GM19324 (cell line): ENCODE measurements around the gene NPIPB4.
"Not testable (repeated sequence)": the region's sequence is repeated elsewhere in the genome, so short reads cannot be mapped to it uniquely, and the experiment has no call there.

Experiments used
- ATAC-seq: cut with Tn5 transposase; IDR thresholded peaks from one replicate; pipeline ENCODE4 v1.9.1; 2021; ENCODE audit warnings: mild to moderate bottlenecking, moderate library complexity; ENCODE audit not compliant: unreplicated experiment, low FRiP score

Gene NPIPB4

DNA sequence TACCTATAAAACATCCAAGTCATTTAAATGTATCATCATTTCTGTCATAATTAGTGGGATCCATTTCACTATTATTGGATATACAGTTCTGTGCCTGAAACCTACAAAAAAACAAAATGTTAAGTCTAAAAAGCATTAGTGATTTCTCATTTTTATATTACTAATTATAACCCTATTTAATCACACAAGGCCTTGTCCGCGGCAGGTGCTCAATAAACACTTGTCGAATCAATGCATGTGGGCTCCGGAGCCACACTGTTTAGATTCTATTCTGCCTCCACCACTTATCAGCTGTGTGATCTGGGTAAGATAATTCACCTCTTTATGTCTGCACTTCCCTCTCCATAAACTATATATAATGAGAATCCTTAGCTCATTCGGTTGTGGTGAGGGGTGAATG is at the start of gene NPIPB4:
TSS of gene NPIPB4 (minus strand) at position 101 of the 400 bp plus-strand sequence. CDS start 378 bp downstream, outside the sequence.
- not testable (repeated sequence) for ATAC-seq

DNA sequence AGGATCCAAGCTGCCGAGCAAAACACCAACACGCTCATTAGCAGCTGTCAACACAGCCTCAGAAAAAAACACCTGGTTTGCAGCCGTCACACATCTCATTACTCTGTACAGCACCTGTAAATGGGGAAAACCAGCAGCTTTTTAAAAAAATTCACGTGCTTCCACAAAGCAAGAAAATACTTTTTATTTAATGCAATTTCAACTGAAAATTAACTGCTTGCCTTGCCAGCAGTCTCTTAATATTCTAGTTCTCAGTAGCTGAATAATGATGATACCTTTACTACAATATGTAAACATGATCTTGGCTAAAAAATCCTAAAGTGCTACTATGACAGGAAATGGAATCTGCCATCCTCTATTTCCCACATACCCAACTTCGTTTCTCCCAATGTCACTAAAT is 41.4 kb upstream of the NPIPB4 start:
- ATAC-seq, result not testable (repeated sequence)

DNA sequence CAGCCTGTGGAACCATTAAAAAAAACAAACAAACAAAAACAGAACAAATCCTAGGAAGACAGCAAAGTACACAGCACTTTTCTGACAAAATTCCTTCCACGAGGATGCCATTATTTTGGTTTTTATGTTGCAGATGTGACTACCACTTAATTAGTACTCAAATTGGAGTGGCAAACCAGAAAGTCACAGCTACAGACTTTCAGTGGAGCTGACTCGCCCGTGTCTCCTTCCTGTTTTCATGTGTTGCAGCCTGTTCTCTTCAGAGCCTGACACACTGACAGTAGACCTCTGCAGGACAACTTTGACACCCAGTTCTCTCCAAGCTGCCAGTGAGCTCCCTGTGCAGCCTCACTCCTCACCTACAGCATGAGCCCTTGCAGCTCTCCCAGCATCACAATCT is 24.4 kb upstream of the NPIPB4 start:
- ATAC-seq, result not testable (repeated sequence)

DNA sequence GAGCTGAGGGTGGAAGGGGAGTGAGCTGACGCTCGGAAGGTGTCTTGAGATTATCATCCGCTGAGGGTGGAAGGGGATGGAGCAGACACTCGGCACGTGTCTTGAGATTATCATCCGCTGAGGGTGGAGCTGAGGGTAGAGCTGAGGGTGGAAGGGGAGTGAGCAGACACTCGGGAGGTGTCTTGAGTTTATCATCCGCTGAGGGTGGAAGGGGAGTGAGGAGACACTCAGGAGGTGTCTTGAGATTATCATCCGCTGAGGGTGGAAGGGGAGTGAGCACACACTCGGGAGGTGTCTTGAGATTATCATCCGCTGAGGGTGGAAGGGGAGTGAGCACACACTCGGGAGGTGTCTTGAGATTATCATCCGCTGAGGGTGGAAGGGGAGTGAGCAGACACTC is 20.4 kb downstream of the NPIPB4 start:
- not testable (repeated sequence) for ATAC-seq

DNA sequence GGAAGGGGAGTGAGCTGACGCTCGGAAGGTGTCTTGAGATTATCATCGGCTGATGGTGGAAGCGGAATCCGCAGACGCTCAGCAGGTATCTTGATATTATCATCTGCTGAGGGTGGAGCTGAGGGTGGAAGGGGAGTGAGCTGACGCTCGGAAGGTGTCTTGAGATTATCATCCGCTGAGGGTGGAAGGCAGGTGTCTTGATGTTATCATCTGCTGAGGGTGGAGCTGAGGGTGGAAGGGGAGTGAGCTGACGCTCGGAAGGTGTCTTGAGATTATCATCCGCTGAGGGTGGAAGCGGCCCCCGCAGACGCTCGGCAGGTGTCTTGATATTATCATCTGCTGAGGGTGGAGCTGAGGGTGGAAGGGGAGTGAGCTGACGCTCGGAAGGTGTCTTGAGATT is 21.2 kb downstream of the NPIPB4 start:
- not testable (repeated sequence) for ATAC-seq

DNA sequence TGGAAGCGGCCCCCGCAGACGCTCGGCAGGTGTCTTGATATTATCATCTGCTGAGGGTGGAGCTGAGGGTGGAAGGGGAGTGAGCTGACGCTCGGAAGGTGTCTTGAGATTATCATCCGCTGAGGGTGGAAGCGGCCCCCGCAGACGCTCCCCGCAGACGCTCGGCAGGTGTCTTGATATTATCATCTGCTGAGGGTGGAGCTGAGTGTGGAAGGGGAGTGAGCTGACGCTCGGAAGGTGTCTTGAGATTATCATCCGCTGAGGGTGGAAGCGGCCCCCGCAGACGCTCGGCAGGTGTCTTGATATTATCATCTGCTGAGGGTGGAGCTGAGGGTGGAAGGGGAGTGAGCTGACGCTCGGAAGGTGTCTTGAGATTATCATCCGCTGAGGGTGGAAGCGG is 21.8 kb downstream of the NPIPB4 start:
- ATAC-seq, result not testable (repeated sequence)

DNA sequence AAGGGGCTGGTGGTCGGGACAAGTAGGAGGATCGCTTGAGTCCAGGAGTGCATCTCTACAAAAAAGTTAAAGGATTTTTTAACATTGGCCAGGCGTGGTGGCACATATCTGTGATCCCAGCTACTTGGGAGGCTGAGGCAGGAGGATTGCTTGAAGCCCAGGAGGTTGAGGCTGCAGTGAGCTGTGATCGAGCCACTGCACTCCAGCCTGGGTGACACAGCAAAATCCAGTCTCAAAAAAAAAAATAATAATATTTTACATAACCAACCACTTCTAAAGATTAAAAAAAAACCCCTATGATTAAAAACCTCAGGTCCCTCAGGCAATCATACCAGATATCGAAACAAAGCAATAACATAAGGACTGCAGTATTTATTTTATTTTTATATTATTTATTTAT is 23.3 kb downstream of the NPIPB4 start:
- ATAC-seq, result not testable (repeated sequence)

DNA sequence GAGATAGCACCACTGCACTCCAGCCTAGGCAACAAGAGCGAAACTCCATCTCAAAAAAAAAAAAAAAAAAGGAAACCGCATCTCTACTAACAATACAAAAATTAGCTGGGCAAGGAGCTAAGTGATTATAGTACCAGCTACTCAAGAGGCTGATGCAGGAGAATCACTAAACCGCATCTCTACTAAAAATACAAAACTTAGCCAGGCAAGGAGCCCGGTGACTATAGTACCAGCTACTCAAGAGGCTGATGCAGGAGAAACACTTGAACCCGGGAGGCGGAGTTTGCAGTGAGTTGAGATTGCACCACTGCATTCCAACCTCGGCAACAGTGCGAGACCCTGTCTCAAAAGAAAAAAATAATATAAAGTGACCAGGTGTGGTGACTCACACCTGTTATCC is 27.6 kb downstream of the NPIPB4 start:
- not testable (repeated sequence) for ATAC-seq

DNA sequence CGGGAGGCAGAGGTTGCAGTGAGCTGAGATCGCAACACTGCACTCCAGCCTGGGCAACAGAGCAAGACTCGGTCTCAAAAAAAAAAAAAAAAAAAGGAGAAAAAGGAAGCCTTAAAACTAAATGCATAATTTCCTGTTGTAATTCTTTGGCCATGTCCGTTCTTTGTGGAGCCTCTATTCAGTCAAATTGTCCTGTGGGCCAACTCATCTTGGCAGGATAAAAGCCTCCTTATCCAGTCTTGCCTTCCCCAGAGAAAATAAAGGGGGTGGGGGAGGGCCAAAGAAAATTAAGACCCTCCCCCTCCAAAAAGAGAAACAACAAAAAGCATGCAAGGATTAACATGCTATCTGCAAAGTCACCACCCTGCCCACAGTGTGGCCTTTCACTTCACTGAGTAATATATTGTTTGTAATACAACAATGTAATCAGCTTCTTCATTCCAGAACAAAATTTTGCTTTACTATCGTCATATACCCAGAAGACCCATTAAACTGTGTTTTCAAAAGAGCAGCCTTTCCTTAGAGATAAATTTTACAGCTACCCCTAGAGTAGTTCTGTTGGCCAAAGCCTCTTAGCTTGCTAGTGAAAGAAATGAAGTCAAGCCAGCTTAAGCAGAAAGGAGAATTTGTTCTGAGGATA is 31.4 kb downstream of the NPIPB4 start:
- not testable (repeated sequence) for ATAC-seq

DNA sequence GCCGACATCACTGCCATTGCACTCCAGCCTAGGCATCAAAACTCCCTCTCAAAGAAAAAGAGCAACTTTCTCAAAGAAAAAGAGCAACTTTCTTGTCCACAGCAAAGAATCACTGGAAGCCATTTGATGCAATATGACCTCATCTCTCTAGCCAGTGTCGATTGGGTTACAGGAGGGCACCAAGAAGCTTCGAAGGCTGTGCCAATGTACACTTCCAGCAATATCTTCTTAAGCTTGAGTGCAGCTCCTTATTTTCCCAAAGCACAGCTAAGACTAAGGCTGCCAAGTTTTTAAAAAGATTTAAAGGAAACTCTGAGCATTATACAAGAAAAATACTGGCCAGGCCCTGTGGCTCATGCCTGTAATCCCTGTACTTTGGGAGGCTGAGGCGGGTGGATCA is 32.0 kb downstream of the NPIPB4 start:
- ATAC-seq, result not testable (repeated sequence)

DNA sequence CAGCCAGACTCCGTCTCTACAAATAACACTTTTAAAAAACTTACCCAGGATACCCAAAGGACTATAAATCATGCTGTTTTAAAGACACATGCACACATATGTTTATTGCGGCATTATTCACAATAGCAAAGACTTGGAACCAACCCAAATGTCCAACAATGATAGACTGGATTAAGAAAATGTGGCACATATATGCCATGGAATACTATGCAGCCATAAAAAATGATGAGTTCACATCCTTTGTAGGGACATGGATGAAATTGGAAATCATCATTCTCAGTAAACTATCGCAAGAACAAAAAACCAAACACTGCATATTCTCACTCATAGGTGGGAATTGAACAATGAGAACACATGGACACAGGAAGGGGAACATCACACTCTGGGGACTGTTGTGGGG is 34.3 kb downstream of the NPIPB4 start:
- ATAC-seq, result not testable (repeated sequence)

DNA sequence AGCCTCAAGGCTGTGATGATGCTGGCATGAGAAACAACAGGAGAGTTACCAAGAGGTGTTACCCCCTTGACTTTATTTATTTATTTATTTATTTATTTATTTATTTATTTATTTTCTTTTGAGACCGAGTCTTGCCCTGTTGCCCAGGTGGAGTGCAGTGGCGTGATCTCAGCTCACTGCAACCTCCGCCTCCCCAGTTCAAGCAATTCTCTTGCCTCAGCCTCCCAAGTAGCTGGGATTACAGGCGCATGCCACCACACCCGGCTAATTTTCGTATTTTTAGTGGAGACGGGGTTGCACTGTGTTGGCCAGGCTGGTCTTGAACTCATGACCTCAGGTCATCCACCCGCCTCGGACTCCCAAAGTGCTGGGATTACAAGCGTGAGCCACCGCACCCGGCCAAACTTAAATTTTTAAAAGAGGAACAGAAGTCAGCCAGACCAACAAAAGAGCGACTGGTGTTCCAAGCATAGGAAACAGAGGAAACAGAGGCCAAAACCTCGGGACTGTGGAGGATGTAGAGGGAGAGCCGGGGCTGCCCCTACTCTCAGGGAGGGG is 36.6 kb downstream of the NPIPB4 start:
- ATAC-seq, result not testable (repeated sequence)

DNA sequence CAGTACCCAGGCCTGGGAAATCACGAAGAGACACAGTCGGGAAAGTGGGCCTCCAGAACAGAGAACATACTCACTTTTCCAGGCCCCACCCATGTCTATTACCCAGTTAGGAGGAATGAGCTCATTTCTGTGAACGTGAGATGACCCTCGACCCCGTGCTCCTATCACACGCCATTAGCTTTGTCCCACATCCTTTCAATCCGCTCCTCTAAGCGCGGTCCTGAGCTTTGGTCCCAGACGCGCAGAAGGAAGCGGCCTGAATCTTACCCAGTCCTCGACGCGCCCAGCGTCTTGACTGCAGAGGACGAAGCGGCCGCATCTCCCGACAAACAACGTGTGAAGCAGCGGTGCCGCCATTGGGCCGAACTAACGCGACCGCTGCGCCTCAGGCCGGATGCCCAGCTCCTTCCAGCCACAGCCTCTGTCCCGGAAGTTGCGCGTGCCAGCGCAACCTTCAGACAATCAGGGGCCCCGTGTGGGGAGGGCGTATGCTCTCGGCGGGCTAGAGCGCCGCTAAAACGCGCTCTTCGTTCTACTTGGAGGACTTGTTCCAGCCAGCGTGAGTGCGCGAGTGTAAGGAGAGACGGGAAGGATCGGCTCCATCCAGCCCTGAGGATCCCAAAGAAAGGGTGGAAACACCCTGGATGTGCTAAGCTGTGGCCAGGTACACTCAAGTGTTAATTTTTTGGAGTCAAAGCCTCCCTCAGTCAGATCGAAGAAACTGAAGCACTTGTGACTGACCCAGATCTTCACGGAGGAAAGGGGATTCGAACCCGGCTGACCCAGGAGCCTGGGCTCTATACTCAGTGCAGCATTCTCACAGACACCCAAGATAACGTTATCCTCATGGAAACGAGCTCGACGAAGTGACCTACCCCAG is 37.3 kb downstream of the NPIPB4 start:
- ATAC-seq, result peak; percentile 89

DNA sequence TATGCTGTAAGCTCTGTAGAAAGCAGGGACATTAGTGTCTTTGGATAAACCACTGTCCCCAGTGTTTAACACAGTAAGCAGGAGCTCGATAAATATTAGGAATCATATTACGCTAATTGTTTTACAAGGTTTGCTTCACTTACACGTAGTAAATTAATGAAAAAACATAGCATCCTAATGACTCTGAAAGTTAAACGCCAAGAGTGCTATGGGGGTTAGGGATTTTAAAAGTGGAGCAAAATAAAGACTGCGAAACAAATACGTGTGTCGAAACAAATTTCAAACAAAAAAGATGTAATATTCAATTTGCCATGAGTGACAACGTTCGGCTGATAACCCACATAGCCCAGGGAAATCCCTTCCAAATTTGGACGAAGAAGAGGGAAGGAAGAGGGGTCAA is 37.9 kb downstream of the NPIPB4 start:
- ATAC-seq, result not testable (repeated sequence)

DNA sequence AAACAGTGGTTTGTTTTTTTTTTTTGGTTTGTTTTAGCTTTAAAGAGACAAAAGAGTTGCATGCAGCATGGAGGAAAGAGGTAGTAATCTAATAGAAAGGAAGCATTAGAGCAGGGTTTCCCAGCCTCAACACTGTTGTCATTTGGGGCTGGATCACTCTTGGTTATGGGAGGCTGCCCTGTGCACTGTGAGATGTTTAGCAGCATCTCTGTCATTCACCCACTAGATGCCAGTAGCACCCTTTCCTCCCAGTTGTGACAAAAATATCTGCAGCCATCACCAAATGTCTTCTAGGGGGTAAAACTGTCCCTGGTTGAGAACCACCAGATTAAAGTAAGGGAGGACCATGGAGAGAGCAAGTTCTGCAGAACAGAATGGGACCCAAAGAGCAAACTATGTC is 40.5 kb downstream of the NPIPB4 start:
- ATAC-seq, result not testable (repeated sequence)

DNA sequence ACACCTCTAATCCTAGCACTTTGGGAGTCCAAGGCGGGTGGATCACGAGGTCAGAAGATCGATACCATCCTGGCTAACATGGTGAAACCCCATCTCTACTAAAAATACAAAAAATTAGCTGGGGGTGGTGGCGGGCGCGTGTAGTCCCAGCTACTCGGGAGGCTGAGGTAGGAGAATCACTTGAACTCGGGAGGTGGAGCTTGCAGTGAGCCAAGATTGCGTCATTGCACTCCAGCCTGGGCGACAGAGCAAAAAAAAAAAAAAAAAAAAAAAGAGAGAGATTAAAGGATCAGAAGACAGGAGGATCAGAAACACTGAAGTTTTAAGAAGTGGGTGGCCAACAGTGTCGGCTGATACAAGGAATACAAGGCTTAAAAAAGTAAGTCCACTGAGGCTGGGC is 41.9 kb downstream of the NPIPB4 start:
- ATAC-seq, result not testable (repeated sequence)

DNA sequence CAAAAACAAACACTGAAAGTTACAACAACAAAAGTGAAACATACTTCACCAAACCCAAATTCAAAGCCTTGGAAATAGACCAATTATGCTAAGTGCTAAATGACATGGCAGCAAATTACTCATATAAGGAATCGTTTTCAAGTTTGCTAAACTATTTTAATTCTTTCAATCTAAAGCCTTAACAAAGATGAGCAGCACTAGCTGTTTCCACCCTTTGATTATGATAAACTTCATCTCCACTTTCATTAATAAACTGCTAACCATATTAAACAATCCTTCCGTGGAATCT is 55.2 kb downstream of the NPIPB4 start:
- ATAC-seq, result not testable (repeated sequence)

DNA sequence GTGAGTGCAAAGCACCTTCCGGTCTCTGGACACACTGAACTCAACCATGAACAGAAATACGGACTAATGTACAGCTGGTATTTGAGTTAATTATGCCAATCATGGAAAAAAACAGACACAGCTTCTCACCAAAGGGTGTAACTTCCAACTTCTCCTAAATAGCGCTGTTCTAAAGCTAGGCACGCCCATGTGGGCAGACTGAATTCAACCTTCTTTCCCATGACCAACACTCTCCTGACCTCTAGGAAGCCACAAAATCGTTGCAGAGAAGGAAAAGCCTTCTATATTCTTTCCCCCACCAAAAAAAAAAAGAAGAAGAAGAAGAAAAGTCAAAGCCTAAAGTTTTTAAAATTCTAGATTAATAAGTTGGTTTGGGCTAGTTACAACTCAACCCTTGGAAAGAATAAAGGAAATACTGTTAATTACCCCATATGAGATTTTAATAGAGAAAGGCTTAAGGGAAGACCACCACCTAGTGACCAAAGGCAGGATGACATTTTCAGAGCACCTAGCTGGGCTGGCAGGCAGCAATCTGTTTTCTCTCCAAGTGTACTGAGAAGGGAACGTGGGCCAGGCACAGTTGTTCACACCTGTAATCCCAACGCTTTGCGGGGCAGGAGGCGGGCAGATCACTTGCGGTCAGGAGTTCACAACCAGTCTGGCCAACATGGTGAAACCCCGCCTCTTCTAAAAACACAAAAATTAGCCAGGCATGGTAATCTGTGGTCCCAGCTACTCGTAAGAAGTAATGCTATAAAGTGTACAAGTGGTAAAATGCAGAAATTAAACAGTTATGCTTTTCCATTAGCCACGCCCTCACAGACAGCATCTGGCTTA is 55.8 kb downstream of the NPIPB4 start:
- ATAC-seq, result not testable (repeated sequence)

DNA sequence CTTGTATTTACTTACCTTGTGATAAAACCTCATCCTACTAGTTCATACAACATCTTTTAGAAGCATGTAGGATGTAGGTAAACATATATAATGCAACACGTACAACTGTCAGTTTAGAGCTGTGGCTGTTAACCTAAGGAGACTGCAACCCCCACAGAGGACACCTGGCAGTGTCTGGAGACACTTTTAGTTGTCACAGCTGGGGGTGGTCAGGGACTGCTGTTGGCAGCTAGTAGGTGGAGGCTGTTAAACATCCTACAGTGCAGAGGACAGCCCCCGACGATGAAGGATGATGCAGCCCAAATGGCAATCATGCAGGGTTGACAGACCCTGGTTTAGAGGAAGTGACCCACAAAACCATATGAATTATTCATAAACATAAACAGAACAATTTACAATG is 59.0 kb downstream of the NPIPB4 start:
- ATAC-seq, result not testable (repeated sequence)

DNA sequence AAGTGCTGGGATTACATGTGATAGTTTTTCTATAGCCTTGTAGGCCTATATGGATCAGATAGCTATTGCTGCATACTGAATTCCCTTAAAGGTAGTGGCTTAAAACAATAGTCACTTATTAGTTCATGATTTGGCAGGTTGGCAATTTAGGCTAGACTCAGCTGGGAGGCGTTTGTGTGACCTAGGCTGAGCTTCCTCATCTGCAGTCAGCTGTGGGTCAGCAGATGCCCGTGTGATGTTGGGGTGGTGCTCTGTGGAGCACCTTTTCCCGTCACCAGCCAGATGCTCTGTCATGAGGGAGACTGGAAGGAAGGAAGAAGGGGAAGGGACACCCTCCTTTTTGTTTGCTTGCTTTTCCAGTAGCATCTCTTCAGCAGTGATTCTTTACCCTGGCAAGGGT is 64.2 kb downstream of the NPIPB4 start:
- ATAC-seq, result not testable (repeated sequence)

DNA sequence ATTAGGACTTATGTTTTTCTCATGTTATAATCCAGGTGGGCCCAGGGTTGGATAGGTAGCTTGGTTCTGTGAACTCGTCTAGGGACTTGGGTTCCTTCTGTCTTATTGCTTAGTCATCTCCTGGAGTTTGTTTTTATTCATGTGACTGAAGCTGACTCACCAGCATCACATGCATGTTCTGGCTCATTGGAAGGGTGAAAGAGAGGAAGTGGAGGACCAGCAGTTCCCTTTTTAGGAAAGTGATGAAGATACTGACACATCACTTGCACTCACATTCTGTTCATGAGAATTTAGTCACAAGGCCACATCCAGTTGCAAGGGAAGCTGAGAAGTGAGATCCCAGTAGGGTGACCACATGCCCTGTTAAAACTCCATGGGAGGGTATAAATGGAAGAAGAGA is 67.0 kb downstream of the NPIPB4 start:
- not testable (repeated sequence) for ATAC-seq
